Measurements from ENCODE around the gene KIAA0825.

DNA sequence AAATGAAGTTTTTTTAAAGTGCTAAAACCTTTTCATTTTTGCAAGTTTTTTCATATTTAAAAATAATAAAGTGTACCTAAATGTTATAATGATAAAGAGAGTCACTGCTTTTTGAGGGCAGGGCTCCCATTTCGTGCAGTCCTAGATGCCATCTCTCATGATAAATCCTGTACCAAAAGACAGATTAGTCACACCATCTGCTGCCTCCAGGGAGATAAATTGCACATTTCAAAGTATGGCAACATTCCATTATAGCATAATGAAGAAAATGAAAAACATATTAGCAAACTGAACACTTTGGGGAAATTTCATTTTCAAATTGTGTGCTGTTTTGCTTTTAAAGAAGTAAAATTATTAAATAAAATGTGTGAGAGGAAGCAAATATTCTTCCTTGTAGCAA lies 257.2 kb downstream of the KIAA0825 start:
- no peak for TF ChIP-seq POLR2AphosphoS5 (IDR thresholded peaks at IDR 0.05; ENCODE audit: low read depth)
- TF ChIP-seq EZH2phosphoT487 (IDR thresholded peaks at IDR 0.05; ENCODE audit: unreplicated experiment), result no peak
- TF ChIP-seq, protein P1, sequence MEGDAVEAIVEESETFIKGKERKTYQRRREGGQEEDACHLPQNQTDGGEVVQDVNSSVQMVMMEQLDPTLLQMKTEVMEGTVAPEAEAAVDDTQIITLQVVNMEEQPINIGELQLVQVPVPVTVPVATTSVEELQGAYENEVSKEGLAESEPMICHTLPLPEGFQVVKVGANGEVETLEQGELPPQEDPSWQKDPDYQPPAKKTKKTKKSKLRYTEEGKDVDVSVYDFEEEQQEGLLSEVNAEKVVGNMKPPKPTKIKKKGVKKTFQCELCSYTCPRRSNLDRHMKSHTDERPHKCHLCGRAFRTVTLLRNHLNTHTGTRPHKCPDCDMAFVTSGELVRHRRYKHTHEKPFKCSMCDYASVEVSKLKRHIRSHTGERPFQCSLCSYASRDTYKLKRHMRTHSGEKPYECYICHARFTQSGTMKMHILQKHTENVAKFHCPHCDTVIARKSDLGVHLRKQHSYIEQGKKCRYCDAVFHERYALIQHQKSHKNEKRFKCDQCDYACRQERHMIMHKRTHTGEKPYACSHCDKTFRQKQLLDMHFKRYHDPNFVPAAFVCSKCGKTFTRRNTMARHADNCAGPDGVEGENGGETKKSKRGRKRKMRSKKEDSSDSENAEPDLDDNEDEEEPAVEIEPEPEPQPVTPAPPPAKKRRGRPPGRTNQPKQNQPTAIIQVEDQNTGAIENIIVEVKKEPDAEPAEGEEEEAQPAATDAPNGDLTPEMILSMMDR (conservative IDR thresholded peaks at IDR 0.05; ENCODE audit: low read depth in 2 of 2), result no peak
- TF ChIP-seq NANOG (IDR thresholded peaks at IDR 0.05; ENCODE audit: borderline replicate concordance), result no peak
- TF ChIP-seq JUNB (IDR thresholded peaks at IDR 0.05; ENCODE audit: unreplicated experiment), result no peak
- no peak for TF ChIP-seq EZH2 (IDR thresholded peaks at IDR 0.05; ENCODE audit: low read depth, unreplicated experiment)
- TF ChIP-seq CREB1 (CRISPR knock-in tag; IDR thresholded peaks at IDR 0.05; ENCODE audit: low read depth), result no peak
- TF ChIP-seq, protein P2, sequence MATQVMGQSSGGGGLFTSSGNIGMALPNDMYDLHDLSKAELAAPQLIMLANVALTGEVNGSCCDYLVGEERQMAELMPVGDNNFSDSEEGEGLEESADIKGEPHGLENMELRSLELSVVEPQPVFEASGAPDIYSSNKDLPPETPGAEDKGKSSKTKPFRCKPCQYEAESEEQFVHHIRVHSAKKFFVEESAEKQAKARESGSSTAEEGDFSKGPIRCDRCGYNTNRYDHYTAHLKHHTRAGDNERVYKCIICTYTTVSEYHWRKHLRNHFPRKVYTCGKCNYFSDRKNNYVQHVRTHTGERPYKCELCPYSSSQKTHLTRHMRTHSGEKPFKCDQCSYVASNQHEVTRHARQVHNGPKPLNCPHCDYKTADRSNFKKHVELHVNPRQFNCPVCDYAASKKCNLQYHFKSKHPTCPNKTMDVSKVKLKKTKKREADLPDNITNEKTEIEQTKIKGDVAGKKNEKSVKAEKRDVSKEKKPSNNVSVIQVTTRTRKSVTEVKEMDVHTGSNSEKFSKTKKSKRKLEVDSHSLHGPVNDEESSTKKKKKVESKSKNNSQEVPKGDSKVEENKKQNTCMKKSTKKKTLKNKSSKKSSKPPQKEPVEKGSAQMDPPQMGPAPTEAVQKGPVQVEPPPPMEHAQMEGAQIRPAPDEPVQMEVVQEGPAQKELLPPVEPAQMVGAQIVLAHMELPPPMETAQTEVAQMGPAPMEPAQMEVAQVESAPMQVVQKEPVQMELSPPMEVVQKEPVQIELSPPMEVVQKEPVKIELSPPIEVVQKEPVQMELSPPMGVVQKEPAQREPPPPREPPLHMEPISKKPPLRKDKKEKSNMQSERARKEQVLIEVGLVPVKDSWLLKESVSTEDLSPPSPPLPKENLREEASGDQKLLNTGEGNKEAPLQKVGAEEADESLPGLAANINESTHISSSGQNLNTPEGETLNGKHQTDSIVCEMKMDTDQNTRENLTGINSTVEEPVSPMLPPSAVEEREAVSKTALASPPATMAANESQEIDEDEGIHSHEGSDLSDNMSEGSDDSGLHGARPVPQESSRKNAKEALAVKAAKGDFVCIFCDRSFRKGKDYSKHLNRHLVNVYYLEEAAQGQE (IDR thresholded peaks at IDR 0.05; ENCODE audit: unreplicated experiment), result no peak
- TF ChIP-seq, protein P3, sequence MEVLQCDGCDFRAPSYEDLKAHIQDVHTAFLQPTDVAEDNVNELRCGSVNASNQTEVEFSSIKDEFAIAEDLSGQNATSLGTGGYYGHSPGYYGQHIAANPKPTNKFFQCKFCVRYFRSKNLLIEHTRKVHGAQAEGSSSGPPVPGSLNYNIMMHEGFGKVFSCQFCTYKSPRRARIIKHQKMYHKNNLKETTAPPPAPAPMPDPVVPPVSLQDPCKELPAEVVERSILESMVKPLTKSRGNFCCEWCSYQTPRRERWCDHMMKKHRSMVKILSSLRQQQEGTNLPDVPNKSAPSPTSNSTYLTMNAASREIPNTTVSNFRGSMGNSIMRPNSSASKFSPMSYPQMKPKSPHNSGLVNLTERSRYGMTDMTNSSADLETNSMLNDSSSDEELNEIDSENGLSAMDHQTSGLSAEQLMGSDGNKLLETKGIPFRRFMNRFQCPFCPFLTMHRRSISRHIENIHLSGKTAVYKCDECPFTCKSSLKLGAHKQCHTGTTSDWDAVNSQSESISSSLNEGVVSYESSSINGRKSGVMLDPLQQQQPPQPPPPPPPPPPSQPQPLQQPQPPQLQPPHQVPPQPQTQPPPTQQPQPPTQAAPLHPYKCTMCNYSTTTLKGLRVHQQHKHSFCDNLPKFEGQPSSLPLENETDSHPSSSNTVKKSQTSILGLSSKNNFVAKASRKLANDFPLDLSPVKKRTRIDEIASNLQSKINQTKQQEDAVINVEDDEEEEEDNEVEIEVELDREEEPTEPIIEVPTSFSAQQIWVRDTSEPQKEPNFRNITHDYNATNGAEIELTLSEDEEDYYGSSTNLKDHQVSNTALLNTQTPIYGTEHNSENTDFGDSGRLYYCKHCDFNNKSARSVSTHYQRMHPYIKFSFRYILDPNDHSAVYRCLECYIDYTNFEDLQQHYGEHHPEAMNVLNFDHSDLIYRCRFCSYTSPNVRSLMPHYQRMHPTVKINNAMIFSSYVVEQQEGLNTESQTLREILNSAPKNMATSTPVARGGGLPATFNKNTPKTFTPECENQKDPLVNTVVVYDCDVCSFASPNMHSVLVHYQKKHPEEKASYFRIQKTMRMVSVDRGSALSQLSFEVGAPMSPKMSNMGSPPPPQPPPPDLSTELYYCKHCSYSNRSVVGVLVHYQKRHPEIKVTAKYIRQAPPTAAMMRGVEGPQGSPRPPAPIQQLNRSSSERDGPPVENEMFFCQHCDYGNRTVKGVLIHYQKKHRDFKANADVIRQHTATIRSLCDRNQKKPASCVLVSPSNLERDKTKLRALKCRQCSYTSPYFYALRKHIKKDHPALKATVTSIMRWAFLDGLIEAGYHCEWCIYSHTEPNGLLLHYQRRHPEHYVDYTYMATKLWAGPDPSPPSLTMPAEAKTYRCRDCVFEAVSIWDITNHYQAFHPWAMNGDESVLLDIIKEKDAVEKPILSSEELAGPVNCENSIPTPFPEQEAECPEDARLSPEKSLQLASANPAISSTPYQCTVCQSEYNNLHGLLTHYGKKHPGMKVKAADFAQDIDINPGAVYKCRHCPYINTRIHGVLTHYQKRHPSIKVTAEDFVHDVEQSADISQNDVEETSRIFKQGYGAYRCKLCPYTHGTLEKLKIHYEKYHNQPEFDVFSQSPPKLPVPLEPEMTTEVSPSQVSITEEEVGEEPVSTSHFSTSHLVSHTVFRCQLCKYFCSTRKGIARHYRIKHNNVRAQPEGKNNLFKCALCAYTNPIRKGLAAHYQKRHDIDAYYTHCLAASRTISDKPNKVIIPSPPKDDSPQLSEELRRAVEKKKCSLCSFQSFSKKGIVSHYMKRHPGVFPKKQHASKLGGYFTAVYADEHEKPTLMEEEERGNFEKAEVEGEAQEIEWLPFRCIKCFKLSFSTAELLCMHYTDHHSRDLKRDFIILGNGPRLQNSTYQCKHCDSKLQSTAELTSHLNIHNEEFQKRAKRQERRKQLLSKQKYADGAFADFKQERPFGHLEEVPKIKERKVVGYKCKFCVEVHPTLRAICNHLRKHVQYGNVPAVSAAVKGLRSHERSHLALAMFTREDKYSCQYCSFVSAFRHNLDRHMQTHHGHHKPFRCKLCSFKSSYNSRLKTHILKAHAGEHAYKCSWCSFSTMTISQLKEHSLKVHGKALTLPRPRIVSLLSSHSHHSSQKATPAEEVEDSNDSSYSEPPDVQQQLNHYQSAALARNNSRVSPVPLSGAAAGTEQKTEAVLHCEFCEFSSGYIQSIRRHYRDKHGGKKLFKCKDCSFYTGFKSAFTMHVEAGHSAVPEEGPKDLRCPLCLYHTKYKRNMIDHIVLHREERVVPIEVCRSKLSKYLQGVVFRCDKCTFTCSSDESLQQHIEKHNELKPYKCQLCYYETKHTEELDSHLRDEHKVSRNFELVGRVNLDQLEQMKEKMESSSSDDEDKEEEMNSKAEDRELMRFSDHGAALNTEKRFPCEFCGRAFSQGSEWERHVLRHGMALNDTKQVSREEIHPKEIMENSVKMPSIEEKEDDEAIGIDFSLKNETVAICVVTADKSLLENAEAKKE (CRISPR knock-in tag; IDR thresholded peaks at IDR 0.05), result no peak
- TF ChIP-seq ZNF114 (CRISPR knock-in tag; IDR thresholded peaks at IDR 0.05), result no peak
- TF ChIP-seq STAT1 (IDR thresholded peaks at IDR 0.05; ENCODE audit: unreplicated experiment), result no peak

All from GM23338 (cell line).